ENCODE results near the gene FIBCD1. TPM values are rescaled to one million over a fixed set of nuclear protein-coding genes. Genes with fewer than 3 reads are reported as not detected.

FIBCD1 gene
- total RNA-seq, 1 experiment from 2014 or later, result 7.1 TPM

DNA sequence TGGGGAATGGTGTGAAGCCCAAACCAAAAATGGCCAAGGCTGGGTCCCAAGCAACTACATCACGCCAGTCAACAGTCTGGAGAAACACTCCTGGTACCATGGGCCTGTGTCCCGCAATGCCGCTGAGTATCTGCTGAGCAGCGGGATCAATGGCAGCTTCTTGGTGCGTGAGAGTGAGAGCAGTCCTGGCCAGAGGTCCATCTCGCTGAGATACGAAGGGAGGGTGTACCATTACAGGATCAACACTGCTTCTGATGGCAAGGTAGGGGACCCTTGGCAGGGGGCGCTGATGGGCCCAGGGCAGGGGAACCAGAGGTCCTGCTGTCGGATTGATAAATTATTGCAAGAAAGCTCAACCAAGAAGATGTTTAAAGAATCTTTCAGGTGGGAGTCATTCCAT is 84.2 kb downstream of the FIBCD1 start:
- Histone ChIP-seq H4K5ac (ENCODE audit: insufficient read length, low read depth, low read length) (no peak overlapping the region), H2BK5ac (ENCODE audit: insufficient read length, low read length) (no peak overlapping the region), H3K23me2 (ENCODE audit: insufficient read length, low read depth, low read length, poor library complexity, severe bottlenecking) (no peaks in the 10 kb centered on the region), H3K23ac (ENCODE audit: insufficient read length, low read depth, low read length) (no peak overlapping the region), H2BK120ac (ENCODE audit: low read depth, low read length, poor library complexity, severe bottlenecking) (no peak overlapping the region), H4K8ac (replicated peaks; ENCODE audit: insufficient read length, low read depth, low read length) (no peak overlapping the region), H3K14ac (ENCODE audit: insufficient read depth, low read length) (no peak overlapping the region), H3K9ac (ENCODE audit: extremely low read depth, insufficient read length, low read length) (no peak overlapping the region), H3K79me2 (ENCODE audit: insufficient read depth, low read length) (peaks cover 7% of the 10 kb centered on the region; the same call in 1 of the 2 replicates), H3T11ph (ENCODE audit: low read length) (no peak overlapping the region), H3K18ac (ENCODE audit: insufficient read length, low read depth, low read length) (no peak overlapping the region), H3K27ac (ENCODE audit: insufficient read length, low read depth, low read length) (no peak overlapping the region), H3K27me3 (ENCODE audit: insufficient read depth, low read length) (no peaks in the 10 kb centered on the region), H2BK20ac (ENCODE audit: low read depth, low read length, poor library complexity, severe bottlenecking) (no peak overlapping the region), H3K9me3 (ENCODE audit: control insufficient read depth, low read depth, low read length) (no peaks in the 10 kb centered on the region), H2BK12ac (ENCODE audit: insufficient read length, low read depth, low read length) (no peak overlapping the region), H3K4me2 (ENCODE audit: insufficient read depth, insufficient read length, low read length) (no peak overlapping the region), H2AFZ (ENCODE audit: low read length) (no peak overlapping the region), H4K20me1 (ENCODE audit: control insufficient read depth, insufficient read depth, insufficient read length) (no peaks in the 10 kb centered on the region), H3K4me1 (ENCODE audit: insufficient read depth, low read length) (no peaks in the 10 kb centered on the region), H2AK5ac (ENCODE audit: insufficient read length, low read length) (no peak overlapping the region), H3K56ac (ENCODE audit: insufficient read length, low read depth, low read length) (no peak overlapping the region), H4K91ac (ENCODE audit: insufficient read length, low read depth, low read length) (no peak overlapping the region), H3K4ac (ENCODE audit: low read depth, low read length) (no peak overlapping the region), H3K79me1 (ENCODE audit: insufficient read depth, low read depth, low read length, poor library complexity, severe bottlenecking) (peaks cover 4% of the 10 kb centered on the region), H2BK15ac (ENCODE audit: low read depth, low read length) (no peak overlapping the region)
- no CpG with 5 or more reads among the region's 9 CpGs for WGBS (ENCODE audit: extremely low coverage, insufficient read length, low lambda C conversion rate)
- H3K27me3 Mint-ChIP-seq (ENCODE audit: low read depth), result no peaks in the 10 kb centered on the region
- no peak for DNase-seq
- H3K27ac Mint-ChIP-seq, result no peak overlapping the region
- TF ChIP-seq, protein P1, sequence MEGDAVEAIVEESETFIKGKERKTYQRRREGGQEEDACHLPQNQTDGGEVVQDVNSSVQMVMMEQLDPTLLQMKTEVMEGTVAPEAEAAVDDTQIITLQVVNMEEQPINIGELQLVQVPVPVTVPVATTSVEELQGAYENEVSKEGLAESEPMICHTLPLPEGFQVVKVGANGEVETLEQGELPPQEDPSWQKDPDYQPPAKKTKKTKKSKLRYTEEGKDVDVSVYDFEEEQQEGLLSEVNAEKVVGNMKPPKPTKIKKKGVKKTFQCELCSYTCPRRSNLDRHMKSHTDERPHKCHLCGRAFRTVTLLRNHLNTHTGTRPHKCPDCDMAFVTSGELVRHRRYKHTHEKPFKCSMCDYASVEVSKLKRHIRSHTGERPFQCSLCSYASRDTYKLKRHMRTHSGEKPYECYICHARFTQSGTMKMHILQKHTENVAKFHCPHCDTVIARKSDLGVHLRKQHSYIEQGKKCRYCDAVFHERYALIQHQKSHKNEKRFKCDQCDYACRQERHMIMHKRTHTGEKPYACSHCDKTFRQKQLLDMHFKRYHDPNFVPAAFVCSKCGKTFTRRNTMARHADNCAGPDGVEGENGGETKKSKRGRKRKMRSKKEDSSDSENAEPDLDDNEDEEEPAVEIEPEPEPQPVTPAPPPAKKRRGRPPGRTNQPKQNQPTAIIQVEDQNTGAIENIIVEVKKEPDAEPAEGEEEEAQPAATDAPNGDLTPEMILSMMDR (conservative IDR thresholded peaks at IDR 0.05), result peak; percentile 48; the same call in 2 of the 3 replicates
- H3K4me1 Mint-ChIP-seq, result peaks cover 5 to 17% of the 10 kb centered on the region in 2 experiments; a peak in 3 of 4 replicates
- H3K36me3 Mint-ChIP-seq (ENCODE audit: insufficient read depth in 1 of 3, low read depth in 3 of 3), result peaks cover 15 to 48% (median 44%) of the 10 kb centered on the region in 3 experiments
- H3K9me3 Mint-ChIP-seq, result no peaks in the 10 kb centered on the region
- H3K4me3 Mint-ChIP-seq, result no peak overlapping the region

Measured in H9 (cell line).